ENCODE measurements around the gene CLASP1. TPM values are rescaled to one million over a fixed set of nuclear protein-coding genes. Genes with fewer than 3 reads are reported as not detected.
"Not testable (repeated sequence)": the region's sequence is repeated elsewhere in the genome, so short reads cannot be mapped to it uniquely, and the experiment has no call there.

Gene CLASP1
- total RNA-seq, 1 donor, result 46.0 TPM

DNA sequence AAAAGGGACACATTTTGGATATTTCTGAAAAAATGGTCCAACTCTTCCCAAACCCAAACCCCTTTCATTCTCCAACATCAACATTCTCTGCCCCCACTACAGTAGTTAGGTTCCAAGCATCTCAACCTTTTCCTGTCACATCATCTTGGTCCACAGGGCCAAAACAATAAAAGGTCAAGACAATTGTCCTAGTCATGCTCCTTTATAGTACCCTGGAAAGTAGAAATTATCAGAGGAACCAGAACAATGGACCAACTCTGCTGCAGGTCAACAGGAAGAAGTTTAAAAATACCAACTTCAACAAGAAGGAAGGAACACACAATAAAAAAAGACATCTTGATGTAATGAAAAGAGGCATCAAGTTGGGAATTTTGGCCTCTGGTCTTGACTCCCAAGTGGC lies 36.1 kb downstream of the CLASP1 start:
- H2AFZ ChIP-seq (ENCODE audit: low read length), result no peak overlapping the region
- no peak overlapping the region for H3K4me2 ChIP-seq (ENCODE audit: insufficient read depth, low read length)

DNA sequence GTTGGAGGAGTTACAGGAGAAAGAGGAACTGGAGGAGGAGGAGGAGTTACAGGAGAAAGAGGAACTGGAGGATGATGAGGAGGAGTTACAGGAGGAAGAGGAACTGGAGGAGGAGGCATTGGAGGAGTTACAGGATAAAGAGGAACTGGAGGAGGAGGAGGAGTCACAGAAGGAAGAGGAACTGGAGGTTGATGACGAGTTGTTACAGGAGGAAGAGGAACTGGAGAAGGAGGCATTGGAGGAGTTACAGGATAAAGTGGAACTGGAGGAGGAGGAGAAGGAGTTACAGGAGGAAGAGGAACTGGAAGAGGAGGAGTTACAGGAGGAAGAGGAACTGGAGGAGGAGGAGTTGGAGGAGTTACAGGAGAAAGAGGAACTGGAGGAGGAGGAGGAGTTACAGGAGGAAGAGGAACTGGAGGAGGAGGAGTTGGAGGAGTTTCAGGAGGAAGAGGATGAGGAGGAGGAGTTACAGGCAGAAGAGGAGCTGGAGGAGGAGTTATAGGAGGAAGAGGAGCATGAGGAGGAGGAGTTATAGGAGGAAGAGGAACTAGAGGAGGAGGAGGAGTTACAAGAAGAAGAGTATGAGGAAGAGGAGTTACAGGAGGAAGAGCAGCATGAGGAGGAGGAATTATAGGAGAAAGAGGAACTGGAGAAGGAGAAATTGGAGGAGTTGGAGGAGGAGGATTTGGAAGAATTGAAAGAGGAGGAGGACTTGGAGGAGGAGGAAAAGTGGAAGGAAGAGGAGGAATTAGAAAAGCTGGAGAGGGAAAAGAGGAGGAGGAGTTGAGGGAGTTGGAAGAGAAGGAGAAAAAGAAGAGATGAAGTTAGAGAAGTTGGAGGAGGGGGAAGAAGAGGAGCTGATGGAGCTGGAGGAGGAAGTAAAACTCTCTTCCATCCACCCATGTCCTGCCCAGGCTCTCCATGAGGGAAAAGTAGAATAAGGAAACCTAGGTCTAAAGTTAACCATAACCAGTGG lies 37.2 kb downstream of the CLASP1 start:
- Histone ChIP-seq H3K4me2 (ENCODE audit: insufficient read depth, low read length) (no peak overlapping the region), H3K27ac (ENCODE audit: low read depth, low read length) (no peak overlapping the region), H4K20me1 (ENCODE audit: insufficient read depth, low read length) (peaks cover 38% of the 10 kb centered on the region), H2AFZ (ENCODE audit: low read length) (no peak overlapping the region), H3K36me3 (ENCODE audit: insufficient read depth, low read length) (no peaks in the 10 kb centered on the region), H3K4me3 (ENCODE audit: insufficient read depth, low read length) (no peak overlapping the region), H3K79me2 (ENCODE audit: insufficient read depth, low read length) (peaks cover 43% of the 10 kb centered on the region), H3K9me3 (ENCODE audit: low read depth, low read length) (no peaks in the 10 kb centered on the region), H3K4me1 (ENCODE audit: insufficient read depth, low read length) (no peaks in the 10 kb centered on the region), H3K27me3 (ENCODE audit: insufficient read depth, low read length) (no peaks in the 10 kb centered on the region)
- TF ChIP-seq, protein P1, sequence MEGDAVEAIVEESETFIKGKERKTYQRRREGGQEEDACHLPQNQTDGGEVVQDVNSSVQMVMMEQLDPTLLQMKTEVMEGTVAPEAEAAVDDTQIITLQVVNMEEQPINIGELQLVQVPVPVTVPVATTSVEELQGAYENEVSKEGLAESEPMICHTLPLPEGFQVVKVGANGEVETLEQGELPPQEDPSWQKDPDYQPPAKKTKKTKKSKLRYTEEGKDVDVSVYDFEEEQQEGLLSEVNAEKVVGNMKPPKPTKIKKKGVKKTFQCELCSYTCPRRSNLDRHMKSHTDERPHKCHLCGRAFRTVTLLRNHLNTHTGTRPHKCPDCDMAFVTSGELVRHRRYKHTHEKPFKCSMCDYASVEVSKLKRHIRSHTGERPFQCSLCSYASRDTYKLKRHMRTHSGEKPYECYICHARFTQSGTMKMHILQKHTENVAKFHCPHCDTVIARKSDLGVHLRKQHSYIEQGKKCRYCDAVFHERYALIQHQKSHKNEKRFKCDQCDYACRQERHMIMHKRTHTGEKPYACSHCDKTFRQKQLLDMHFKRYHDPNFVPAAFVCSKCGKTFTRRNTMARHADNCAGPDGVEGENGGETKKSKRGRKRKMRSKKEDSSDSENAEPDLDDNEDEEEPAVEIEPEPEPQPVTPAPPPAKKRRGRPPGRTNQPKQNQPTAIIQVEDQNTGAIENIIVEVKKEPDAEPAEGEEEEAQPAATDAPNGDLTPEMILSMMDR (IDR thresholded peaks at IDR 0.05; ENCODE audit: extremely low read depth, low read depth, low read length), result no peak
- no peak for DNase-seq (ENCODE audit: insufficient read length, low spot score, missing footprints)

More for the DNA sequence above, 36.1 kb downstream of the CLASP1 start:
- DNase-seq (ENCODE audit: insufficient read length, low spot score, missing footprints), result no peak
- Histone ChIP-seq H3K36me3 (ENCODE audit: insufficient read depth, low read length) (no peaks in the 10 kb centered on the region), H4K20me1 (ENCODE audit: insufficient read depth, low read length) (peaks cover 43% of the 10 kb centered on the region), H3K4me3 (ENCODE audit: insufficient read depth, low read length) (no peak overlapping the region), H3K79me2 (ENCODE audit: insufficient read depth, low read length) (peaks cover 43% of the 10 kb centered on the region), H3K27ac (ENCODE audit: low read depth, low read length) (no peak overlapping the region), H3K27me3 (ENCODE audit: insufficient read depth, low read length) (no peaks in the 10 kb centered on the region), H3K9me3 (ENCODE audit: low read depth, low read length) (no peaks in the 10 kb centered on the region), H3K4me1 (ENCODE audit: insufficient read depth, low read length) (no peaks in the 10 kb centered on the region)
- TF ChIP-seq, protein P1 (IDR thresholded peaks at IDR 0.05; ENCODE audit: extremely low read depth, low read depth, low read length), result no peak

DNA sequence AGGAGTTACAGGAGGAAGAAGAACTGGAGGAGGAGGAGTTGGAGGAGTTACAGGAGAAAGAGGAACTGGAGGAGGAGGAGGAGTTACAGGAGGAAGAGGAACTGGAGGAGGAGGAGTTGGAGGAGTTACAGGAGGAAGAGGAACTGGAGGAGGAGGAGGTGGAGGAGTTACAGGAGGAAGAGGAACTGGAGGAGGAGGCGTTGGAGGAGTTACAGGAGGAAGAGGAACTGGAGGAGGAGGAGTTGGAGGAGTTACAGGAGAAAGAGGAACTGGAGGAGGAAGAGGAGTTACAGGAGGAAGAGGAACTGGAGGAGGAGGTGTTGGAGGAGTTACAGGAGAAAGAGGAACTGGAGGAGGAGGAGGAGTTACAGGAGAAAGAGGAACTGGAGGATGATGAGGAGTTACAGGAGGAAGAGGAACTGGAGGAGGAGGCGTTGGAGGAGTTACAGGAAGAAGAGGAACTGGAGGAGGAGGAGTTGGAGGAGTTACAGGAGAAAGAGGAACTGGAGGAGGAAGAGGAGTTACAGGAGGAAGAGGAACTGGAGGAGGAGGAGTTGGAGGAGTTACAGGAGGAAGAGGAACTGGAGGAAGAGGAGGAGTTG lies 38.1 kb downstream of the CLASP1 start:
- peaks cover 44% of the 10 kb centered on the region for H3K79me2 ChIP-seq (ENCODE audit: insufficient read depth, low read length)
- H4K20me1 ChIP-seq (ENCODE audit: insufficient read depth, low read length), result peaks cover 33% of the 10 kb centered on the region
- not testable (repeated sequence) for DNase-seq (ENCODE audit: insufficient read length, low spot score, missing footprints); H3K27ac ChIP-seq (ENCODE audit: low read depth, low read length); H3K4me3 ChIP-seq (ENCODE audit: insufficient read depth, low read length); H3K9me3 ChIP-seq (ENCODE audit: low read depth, low read length); H3K27me3 ChIP-seq (ENCODE audit: insufficient read depth, low read length); H3K36me3 ChIP-seq (ENCODE audit: insufficient read depth, low read length); H2AFZ ChIP-seq (ENCODE audit: low read length); H3K4me2 ChIP-seq (ENCODE audit: insufficient read depth, low read length); H3K4me1 ChIP-seq (ENCODE audit: insufficient read depth, low read length)

DNA sequence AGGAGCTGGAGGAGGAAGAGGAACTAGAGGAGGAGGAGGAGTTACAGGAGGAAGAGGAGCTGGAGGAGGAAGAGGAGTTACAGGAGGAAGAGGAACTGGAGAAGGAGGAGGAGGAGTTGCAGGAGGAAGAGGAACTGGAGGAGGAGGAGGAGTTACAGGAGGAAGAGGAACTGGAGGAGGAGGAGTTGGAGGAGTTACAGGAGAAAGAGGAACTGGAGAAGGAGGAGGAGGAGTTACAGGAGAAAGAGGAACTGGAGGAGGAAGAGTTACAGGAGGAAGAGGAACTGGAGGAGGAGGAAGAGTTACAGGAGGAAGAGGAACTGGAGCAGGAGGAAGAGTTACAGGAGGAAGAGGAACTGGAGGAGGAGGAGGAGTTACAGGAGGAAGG lies 38.8 kb downstream of the CLASP1 start:
- not testable (repeated sequence) for H3K4me1 ChIP-seq (ENCODE audit: insufficient read depth, low read length); H3K4me2 ChIP-seq (ENCODE audit: insufficient read depth, low read length); H3K36me3 ChIP-seq (ENCODE audit: insufficient read depth, low read length); H3K4me3 ChIP-seq (ENCODE audit: insufficient read depth, low read length); DNase-seq (ENCODE audit: insufficient read length, low spot score, missing footprints); H3K27ac ChIP-seq (ENCODE audit: low read depth, low read length); H3K27me3 ChIP-seq (ENCODE audit: insufficient read depth, low read length); H2AFZ ChIP-seq (ENCODE audit: low read length); H3K9me3 ChIP-seq (ENCODE audit: low read depth, low read length)
- Histone ChIP-seq H3K79me2 (ENCODE audit: insufficient read depth, low read length) (peaks cover 48% of the 10 kb centered on the region), H4K20me1 (ENCODE audit: insufficient read depth, low read length) (peaks cover 40% of the 10 kb centered on the region)

Measured in osteoblast (primary cell).